Duodenal mucosa (tissue), 2 donors: ENCODE measurements around the gene GLRX3.

Source experiments
- H3K27ac ChIP-seq: one replicate; pipeline ENCODE4 v1.7.0; 2013; ENCODE audit warnings: low read depth, low read length
- H3K27me3 ChIP-seq, 2 donors: one replicate each; pipeline ENCODE4 v1.7.0; 2013; ENCODE audit warnings: low read length in 2 of 2, control low read depth in 1 of 2; ENCODE audit not compliant: insufficient read depth in 2 of 2, control insufficient read depth in 1 of 2
- H3K36me3 ChIP-seq, 2 donors: one replicate each; pipeline ENCODE4 v1.7.0; 2013; ENCODE audit warnings: low read length in 2 of 2, control low read depth in 1 of 2; ENCODE audit not compliant: insufficient read depth in 2 of 2, control insufficient read depth in 1 of 2
- H3K4me1 ChIP-seq, 2 donors: one replicate each; pipeline ENCODE4 v1.7.0; 2013; ENCODE audit warnings: low read length in 2 of 2, control low read depth in 1 of 2; ENCODE audit not compliant: insufficient read depth in 2 of 2, control insufficient read depth in 1 of 2
- H3K4me3 ChIP-seq, 2 donors: one replicate each; pipeline ENCODE4 v1.7.0; 2013; ENCODE audit warnings: low read length in 2 of 2, low read depth in 1 of 2
- H3K9ac ChIP-seq, 2 donors: one replicate each; pipeline ENCODE4 v1.7.0; 2013; ENCODE audit warnings: low read length in 2 of 2, low read depth in 1 of 2
- H3K9me3 ChIP-seq, 2 donors: one replicate each; pipeline ENCODE4 v1.7.0; 2013; ENCODE audit warnings: low read length in 2 of 2, control low read depth in 1 of 2; ENCODE audit not compliant: control insufficient read depth in 1 of 2

Gene GLRX3

GRCh38 chr10:130185591-130185990 is 49.4 kb downstream of the GLRX3 start:
- Histone ChIP-seq H3K9me3 (no peaks in the 10 kb centered on the region), H3K27ac (no peak overlapping the region), H3K4me3 (no peak overlapping the region), H3K9ac (no peak overlapping the region), H3K27me3 (no peaks in the 10 kb centered on the region), H3K4me1 (peaks cover 0 to 3% of the 10 kb centered on the region in 2 donors), H3K36me3 (peaks cover 12 to 54% of the 10 kb centered on the region in 2 donors)

- no peak overlapping the region for H3K4me3 ChIP-seq
- peaks cover 0 to 6% of the 10 kb centered on the region in 2 donors for H3K27me3 ChIP-seq
- no peaks in the 10 kb centered on the region for H3K4me1 ChIP-seq
- H3K9me3 ChIP-seq = no peaks in the 10 kb centered on the region
- H3K9ac ChIP-seq = no peak overlapping the region
- peaks cover 7 to 28% of the 10 kb centered on the region in 2 donors for H3K36me3 ChIP-seq
- no peak overlapping the region for H3K27ac ChIP-seq
Observed at GRCh38 chr10:130188195-130189175, 52.3 kb downstream of the GLRX3 start.

DNA sequence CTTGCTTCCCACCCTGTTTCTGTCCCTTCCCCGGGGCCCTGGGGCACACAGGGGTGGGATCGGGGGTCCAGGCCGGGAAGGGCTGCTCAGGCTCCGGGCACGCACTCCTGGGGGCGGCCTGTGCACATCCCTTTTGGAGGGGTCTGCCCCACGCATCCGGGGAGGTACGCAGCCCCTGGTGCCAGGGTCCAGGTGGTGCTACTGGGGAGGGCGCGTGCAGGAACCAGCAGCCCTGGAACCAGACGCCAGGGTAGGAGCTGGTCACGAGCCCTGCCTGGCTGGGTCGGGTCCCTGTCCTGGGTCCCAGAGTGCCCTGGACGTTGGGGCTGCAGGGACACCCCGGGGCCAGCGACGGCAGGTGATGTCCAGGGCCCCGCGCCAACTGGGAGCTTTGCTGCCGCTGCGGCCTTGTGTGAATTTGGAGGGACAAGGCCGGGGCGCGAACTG is 53.4 kb downstream of the GLRX3 start:
- H3K9ac ChIP-seq = no peak overlapping the region
- peaks cover 0 to 6% of the 10 kb centered on the region in 2 donors for H3K27me3 ChIP-seq
- no peak overlapping the region for H3K4me3 ChIP-seq
- H3K27ac ChIP-seq = no peak overlapping the region
- peaks cover 0 to 16% of the 10 kb centered on the region in 2 donors for H3K36me3 ChIP-seq
- H3K4me1 ChIP-seq = no peaks in the 10 kb centered on the region
- H3K9me3 ChIP-seq = no peaks in the 10 kb centered on the region

DNA sequence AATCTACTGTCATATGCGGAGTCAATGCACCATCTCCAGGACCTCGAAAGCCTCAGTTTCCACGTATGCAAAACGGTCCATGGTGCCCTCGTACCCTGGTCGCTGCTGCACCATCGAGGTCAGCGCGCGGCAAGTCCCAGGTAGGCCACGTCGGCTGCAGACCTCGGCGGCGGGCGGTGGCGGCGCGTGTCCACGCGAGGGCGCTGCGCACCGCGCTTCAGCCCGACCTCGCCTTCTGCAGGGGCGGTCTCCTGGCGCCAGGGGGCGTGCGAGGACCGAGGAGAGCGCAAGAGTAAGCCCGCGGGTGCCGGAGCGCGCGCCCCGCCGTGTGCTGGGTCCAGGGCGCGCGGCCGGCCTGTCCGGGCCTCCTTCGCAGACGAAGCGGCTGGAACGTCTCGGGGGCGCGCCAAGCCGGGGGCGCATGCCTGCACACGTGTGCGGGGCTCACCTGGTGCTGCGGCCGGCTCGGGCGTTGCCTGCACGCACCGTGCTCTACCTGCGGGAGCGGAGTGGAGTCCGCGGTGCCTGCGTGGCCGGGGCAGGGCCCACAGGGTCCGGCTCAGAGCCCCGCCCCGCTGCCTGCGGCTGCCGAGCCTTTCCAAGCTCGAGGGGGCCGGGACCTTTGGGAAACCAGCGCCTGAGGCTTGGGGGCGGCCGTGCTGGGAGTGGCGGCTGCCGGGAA is 54.0 kb downstream of the GLRX3 start:
- H3K4me3 ChIP-seq = peak overlapping the region; percentile 62 to 70
- peaks cover 0 to 6% of the 10 kb centered on the region in 2 donors for H3K27me3 ChIP-seq
- no peaks in the 10 kb centered on the region for H3K9me3 ChIP-seq
- no peak overlapping the region for H3K27ac ChIP-seq
- peak overlapping the region; percentile 10 to 47 for H3K9ac ChIP-seq
- no peaks in the 10 kb centered on the region for H3K4me1 ChIP-seq
- peaks cover 0 to 10% of the 10 kb centered on the region in 2 donors for H3K36me3 ChIP-seq

DNA sequence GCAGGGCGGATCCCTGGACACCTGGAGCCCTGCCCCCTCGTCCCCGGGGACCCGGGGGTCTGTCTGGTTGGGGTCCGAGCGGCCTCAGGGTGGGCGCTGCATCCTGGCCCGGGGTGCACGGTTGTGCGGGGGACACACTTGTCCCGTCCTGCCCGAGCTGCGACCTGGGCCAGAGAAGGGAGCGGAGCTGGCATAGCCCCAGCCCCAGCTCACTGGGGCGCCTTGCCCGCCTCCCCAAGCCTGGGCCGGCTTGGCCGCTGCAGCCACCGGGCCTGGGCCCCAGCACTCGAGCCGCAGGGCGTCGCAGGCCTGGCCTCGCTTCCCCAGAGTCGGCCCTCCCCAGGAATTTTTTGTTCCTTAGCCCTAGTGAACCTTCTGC is 54.5 kb downstream of the GLRX3 start:
- Histone ChIP-seq H3K27ac (no peak overlapping the region), H3K9me3 (no peaks in the 10 kb centered on the region), H3K27me3 (peaks cover 0 to 6% of the 10 kb centered on the region in 2 donors), H3K36me3 (peaks cover 0 to 5% of the 10 kb centered on the region in 2 donors), H3K9ac (peak overlapping the region; percentile 10 to 47), H3K4me1 (no peaks in the 10 kb centered on the region), H3K4me3 (peak overlapping the region; percentile 62 to 70)

- H3K36me3 ChIP-seq = peaks cover 0 to 4% of the 10 kb centered on the region in 2 donors
- no peak overlapping the region for H3K27ac ChIP-seq
- no peak overlapping the region for H3K9ac ChIP-seq
- H3K27me3 ChIP-seq = peaks cover 0 to 6% of the 10 kb centered on the region in 2 donors
- H3K4me3 ChIP-seq = no peak overlapping the region
- H3K4me1 ChIP-seq = no peaks in the 10 kb centered on the region
- H3K9me3 ChIP-seq = no peaks in the 10 kb centered on the region
Observed at GRCh38 chr10:130191380-130191779, 55.2 kb downstream of the GLRX3 start.

GRCh38 chr10:130192276-130192848 is 56.2 kb downstream of the GLRX3 start:
- H3K9ac ChIP-seq = no peak overlapping the region
- peaks cover 0 to 3% of the 10 kb centered on the region in 2 donors for H3K36me3 ChIP-seq
- H3K9me3 ChIP-seq = no peaks in the 10 kb centered on the region
- H3K4me3 ChIP-seq = no peak overlapping the region
- no peaks in the 10 kb centered on the region for H3K4me1 ChIP-seq
- H3K27me3 ChIP-seq = peaks cover 0 to 6% of the 10 kb centered on the region in 2 donors
- no peak overlapping the region for H3K27ac ChIP-seq

- Histone ChIP-seq H3K27me3 (peaks cover 0 to 6% of the 10 kb centered on the region in 2 donors), H3K9me3 (no peaks in the 10 kb centered on the region), H3K9ac (no peak overlapping the region), H3K36me3 (no peaks in the 10 kb centered on the region), H3K4me3 (no peak overlapping the region), H3K4me1 (no peaks in the 10 kb centered on the region), H3K27ac (no peak overlapping the region)
Observed at GRCh38 chr10:130193033-130193432, 56.8 kb downstream of the GLRX3 start.

GRCh38 chr10:130193493-130194193 is 57.5 kb downstream of the GLRX3 start:
- Histone ChIP-seq H3K27me3 (peaks cover 0 to 6% of the 10 kb centered on the region in 2 donors), H3K9ac (no peak overlapping the region), H3K9me3 (no peaks in the 10 kb centered on the region), H3K4me3 (no peak overlapping the region), H3K4me1 (no peaks in the 10 kb centered on the region), H3K36me3 (no peaks in the 10 kb centered on the region), H3K27ac (no peak overlapping the region)
